ENCODE measurements around the gene RABGAP1L.

GRCh38 chr1:174204697-174205308 lies 45.5 kb downstream of the RABGAP1L start:
- TF ChIP-seq POLR2A (IDR thresholded peaks at IDR 0.05; ENCODE audit: low read depth, low read length): no peak
- no peak for TF ChIP-seq RFX5 (IDR thresholded peaks at IDR 0.05; ENCODE audit: low read depth, low read length)
- TF ChIP-seq FOS (IDR thresholded peaks at IDR 0.05; ENCODE audit: low read depth, low read length): no peak
- TF ChIP-seq CTCF (conservative IDR thresholded peaks at IDR 0.05; ENCODE audit: low read depth, low read length): no peak
- TF ChIP-seq RAD21 (IDR thresholded peaks at IDR 0.05; ENCODE audit: low read length): no peak
- no peak for TF ChIP-seq MXI1 (IDR thresholded peaks at IDR 0.05; ENCODE audit: borderline replicate concordance, low read depth, low read length)
- TF ChIP-seq SMC3 (IDR thresholded peaks at IDR 0.05; ENCODE audit: low read depth, low read length): no peak
- TF ChIP-seq BHLHE40 (IDR thresholded peaks at IDR 0.05; ENCODE audit: low read depth, low read length): no peak
- TF ChIP-seq RCOR1 (IDR thresholded peaks at IDR 0.05; ENCODE audit: insufficient replicate concordance, low read length): no peak
- no peak for TF ChIP-seq MAFK (IDR thresholded peaks at IDR 0.05; ENCODE audit: low read depth, low read length)
- no peak for TF ChIP-seq ELK1 (IDR thresholded peaks at IDR 0.05; ENCODE audit: borderline replicate concordance, low read depth, low read length)
- TF ChIP-seq CEBPB (IDR thresholded peaks at IDR 0.05; ENCODE audit: low read depth, low read length): no peak
